HG03442 (cell line): Measurements from ENCODE around the gene FGD6.
A peak's percentile ranks its signal among the peaks of the same experiment; 100 is the strongest.
"Not testable (repeated sequence)": the region's sequence is repeated elsewhere in the genome, so short reads cannot be mapped to it uniquely, and the experiment has no call there.

Source experiments
- ATAC-seq: cut with Tn5 transposase; IDR thresholded peaks from one replicate; pipeline ENCODE4 v1.9.1; 2021; ENCODE audit warnings: mild to moderate bottlenecking, moderate library complexity; ENCODE audit not compliant: unreplicated experiment

The FGD6 gene

GRCh38 chr12:95096852-95097251 is 120.4 kb downstream of the FGD6 start:
- no peak for ATAC-seq

- ATAC-seq: no peak
These were observed 120.9 kb downstream of the FGD6 start for GRCh38 chr12:95096378-95096777.

- not testable (repeated sequence) for ATAC-seq
These were observed 121.4 kb downstream of the FGD6 start for GRCh38 chr12:95095866-95096265.

GRCh38 chr12:95089462-95089861 is 127.8 kb downstream of the FGD6 start:
- no peak for ATAC-seq

GRCh38 chr12:95088379-95088778 is 128.9 kb downstream of the FGD6 start:
- ATAC-seq: peak; percentile 71

DNA sequence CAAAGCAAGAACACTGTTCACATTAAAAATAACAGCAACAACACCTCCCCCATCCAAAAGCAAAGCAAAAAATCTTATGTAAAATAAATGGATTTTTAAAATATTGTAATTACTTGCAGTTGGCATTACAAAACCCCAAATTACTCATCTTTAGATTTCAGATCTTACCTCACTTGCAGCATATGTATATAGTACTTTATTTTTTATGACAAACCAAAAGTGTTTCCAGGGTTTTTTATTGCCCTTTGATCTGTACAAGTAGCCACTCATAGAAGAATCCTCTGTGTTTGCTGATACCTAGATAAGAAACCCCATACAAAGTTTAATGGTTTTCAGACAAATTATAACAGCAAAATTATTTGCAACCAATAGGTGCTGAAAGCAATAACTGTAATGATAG is 131.7 kb downstream of the FGD6 start:
- ATAC-seq: no peak

DNA sequence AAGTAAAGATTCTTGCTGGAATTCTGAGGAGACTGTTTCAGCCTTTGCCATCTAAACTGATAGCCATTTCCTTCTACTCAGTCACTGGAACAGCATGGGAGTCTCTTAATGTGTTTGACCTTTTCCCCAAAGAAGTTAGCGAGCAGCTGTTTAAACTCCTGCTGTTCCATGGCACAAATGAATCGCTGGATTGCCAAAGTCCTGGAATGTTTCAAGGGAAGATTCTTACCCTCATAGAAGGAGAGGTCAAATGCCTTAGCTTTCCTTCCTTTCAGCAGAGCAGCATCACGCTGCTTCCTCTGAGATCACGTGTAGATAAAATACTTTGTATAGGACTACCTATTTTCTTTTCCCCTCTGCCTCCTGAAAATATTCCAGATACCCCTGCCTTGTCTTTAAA is 133.3 kb downstream of the FGD6 start:
- no peak for ATAC-seq

GRCh38 chr12:95083471-95083870 is 133.8 kb downstream of the FGD6 start:
- ATAC-seq: no peak

GRCh38 chr12:95077341-95077740 is 139.9 kb downstream of the FGD6 start:
- no peak for ATAC-seq

DNA sequence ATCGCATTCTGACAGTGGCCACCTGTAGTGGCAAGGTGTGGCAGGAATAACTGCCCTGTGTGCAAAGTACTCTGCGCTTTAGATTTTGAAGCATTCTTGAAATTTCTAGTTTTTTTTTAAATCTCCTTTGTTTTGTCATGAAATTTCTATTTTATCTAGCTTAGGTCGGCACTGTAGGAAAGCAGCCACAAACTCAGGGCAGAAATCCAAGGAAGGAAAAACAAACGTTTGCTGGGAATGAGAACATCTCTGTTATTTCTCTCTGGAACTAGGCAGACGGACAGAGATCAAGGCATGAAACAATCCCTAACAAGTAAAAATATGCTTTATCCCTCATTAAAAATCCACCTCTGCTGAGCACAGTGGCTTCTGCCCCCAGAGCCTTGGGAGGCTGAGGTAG is 142.5 kb downstream of the FGD6 start:
- no peak for ATAC-seq

DNA sequence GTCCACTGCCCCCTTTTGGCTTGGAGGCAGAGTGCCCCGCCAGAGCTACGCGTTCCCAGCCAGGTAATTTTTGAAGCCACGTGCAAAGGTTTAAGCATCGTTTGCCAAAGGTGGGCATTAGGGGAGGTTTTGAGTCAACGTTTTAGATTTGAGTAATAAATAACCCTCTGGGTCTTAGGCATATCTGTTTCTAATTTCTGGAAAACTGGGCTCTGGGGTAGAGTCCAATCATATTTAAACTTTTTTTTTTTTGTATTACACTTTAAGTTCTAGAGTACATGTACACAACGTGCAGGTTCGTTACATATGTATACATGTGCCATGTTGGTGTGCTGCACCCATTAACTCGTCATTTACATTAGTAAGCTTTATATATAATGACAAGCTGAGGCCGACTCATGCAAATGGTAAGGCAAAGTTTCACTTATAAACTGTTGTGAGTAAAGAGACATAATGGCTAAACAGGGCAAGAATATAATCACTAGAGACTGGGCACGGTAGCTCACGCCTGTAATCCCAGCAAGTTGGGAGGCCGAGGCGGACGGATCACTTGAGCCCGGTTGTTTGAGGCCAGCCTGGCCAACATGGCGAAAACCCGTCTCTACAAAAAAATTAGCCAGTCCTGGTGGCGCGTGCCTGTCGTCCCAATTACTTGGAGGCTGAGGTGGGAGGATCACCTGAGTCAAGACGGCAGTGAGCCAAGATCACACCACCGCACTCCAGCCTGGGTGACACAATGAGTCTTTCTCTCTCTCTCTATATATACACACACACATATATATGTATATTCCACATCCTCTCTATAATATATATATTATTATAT is 143.4 kb downstream of the FGD6 start:
- no peak for ATAC-seq

- peak; percentile 93 for ATAC-seq
These were observed 144.2 kb downstream of the FGD6 start, which contains the start of gene NR2C1 for GRCh38 chr12:95072900-95073697. TSS of gene NR2C1 (minus strand) at chr12:95073618. CDS start at chr12:95067384, 6,234 bp downstream.

DNA sequence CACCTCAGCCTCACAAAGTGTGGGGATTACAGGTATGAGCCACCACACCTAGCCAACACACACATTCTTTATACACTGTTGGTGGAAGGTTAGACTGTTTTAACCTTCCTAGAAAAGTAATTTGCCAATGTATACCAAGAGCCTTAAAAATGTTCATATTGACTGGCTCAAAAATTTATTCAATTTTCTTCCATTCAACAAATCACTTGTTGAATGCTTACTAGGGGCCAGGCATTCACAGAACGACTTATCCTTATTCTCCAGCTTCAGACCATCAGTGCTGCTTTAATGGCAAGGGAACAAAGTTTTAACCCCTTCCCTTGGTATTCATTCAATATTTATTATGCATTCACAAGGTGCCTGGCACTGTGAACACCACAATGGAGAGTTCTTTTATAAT is 146.9 kb downstream of the FGD6 start:
- no peak for ATAC-seq

GRCh38 chr12:95066091-95066855 is 151.0 kb downstream of the FGD6 start:
- ATAC-seq: no peak

GRCh38 chr12:95060951-95061350 is 156.3 kb downstream of the FGD6 start:
- ATAC-seq: no peak

DNA sequence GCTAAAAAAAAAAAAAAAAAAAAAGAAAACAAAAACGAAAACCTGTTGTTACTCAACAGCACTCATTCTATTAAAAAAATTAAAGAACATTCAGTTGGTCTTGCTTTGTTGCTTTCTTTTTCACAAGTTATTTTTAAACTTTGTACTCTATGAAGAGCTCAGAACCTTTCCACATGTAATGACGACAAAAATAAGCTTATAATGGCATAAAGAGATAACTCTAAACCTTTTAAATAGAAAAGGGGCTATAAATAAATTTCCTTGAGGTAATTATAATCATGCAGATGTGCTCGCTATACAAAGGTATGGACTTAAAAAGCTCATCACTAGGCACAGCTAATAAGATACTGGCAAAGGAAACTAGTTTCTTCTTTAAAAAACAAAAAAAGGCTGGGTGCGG is 157.3 kb downstream of the FGD6 start:
- ATAC-seq: no peak

- no peak for ATAC-seq
These were observed 159.8 kb downstream of the FGD6 start for GRCh38 chr12:95057424-95057823.

DNA sequence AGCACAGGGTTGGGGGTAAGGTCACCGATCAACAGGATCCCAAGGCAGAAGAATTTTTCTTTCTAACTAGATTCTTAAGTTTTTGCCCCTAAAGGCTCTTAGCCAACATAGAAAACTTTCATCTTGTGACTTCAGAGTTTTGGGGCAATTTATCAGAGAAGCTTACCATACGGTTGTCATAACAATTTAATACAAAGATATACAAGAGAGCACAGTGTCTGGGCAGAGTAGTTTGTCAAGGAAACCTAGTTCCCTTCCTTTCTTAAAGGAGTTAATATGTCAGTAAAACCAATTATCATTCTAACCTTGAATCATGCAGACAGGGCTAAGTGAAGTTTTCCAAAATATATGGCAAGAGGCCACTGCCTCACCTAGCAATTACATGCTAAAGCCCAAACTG is 162.2 kb downstream of the FGD6 start:
- ATAC-seq: no peak

- ATAC-seq: no peak
These were observed 163.1 kb downstream of the FGD6 start for GRCh38 chr12:95054206-95054605.

DNA sequence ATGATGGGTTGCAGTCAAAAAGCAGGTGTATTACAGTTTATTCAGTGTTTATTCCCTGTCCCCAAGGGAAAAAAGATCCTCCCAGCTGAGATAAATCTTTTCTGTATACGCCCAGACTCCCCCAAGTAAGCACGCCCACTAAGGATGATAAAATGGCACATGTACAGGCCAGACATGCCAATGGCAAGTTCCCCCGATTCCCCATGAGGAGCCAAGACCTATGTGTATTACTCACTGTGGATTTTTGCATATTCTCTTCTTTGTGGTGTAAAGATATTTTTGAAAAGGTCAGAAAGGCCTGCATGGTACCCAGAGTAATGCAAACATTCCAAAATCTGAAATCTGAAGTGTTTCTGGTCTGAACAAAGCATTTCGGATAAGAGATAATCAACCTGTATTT is 166.0 kb downstream of the FGD6 start:
- no peak for ATAC-seq

DNA sequence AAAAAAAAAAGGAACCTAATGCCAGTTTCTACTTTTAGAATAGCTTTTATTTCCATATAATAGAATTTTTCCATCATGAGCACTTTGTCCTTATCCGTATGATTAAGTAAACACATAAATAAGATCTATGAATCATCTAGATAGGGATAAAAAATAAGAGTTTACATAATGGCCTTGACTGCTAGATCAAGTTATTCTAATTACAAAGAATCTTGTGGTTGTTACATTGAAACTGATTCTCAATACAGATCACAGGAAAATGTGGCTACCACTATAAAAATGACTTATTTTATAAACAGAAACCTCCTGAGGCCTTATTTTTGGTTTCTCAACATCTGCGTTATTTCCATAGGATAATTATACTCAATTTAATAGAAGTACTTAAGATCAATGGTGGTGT is 179.4 kb downstream of the FGD6 start:
- ATAC-seq: no peak
